ENCODE data around the gene DAP. TPM values are rescaled to one million over a fixed set of nuclear protein-coding genes. Genes with fewer than 3 reads are reported as not detected.

Gene DAP
- polyA plus RNA-seq, 1 experiment, result 117 TPM

DNA sequence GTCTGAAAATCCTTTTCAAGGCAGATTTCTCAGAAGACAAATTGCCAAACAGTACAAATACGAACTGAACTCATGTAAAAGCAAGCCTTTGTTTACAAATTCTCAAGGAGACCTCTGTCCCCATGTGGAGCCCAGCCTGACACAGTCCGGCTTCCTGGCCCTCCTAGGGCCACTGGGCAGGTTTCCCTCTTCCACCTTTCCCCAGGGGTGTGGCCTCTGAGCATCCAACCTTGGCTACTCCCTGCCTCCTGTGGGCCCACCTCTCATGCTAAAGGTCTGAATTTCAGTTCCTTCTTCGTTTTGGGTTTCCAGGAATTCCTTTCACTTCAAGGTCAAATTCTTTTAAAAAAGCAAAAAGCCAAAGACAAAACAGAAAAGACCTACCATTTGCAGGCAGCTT lies 10.1 kb downstream of the DAP start:
- Histone ChIP-seq H3K9me3 (ENCODE audit: control insufficient read depth, insufficient read depth, low read length) (no peaks in the 10 kb centered on the region), H3K4me3 (ENCODE audit: low read depth, low read length) (no peak overlapping the region), H3K27me3 (ENCODE audit: control insufficient read depth, insufficient read depth, low read length) (no peaks in the 10 kb centered on the region), H3K27ac (ENCODE audit: low read depth, low read length) (no peak overlapping the region)
- DNase-seq (ENCODE audit: low read depth, low spot score), result no peak
- POLR2A ChIA-PET, result no interaction called here
- TF ChIP-seq, protein P1, sequence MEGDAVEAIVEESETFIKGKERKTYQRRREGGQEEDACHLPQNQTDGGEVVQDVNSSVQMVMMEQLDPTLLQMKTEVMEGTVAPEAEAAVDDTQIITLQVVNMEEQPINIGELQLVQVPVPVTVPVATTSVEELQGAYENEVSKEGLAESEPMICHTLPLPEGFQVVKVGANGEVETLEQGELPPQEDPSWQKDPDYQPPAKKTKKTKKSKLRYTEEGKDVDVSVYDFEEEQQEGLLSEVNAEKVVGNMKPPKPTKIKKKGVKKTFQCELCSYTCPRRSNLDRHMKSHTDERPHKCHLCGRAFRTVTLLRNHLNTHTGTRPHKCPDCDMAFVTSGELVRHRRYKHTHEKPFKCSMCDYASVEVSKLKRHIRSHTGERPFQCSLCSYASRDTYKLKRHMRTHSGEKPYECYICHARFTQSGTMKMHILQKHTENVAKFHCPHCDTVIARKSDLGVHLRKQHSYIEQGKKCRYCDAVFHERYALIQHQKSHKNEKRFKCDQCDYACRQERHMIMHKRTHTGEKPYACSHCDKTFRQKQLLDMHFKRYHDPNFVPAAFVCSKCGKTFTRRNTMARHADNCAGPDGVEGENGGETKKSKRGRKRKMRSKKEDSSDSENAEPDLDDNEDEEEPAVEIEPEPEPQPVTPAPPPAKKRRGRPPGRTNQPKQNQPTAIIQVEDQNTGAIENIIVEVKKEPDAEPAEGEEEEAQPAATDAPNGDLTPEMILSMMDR (IDR thresholded peaks at IDR 0.05; ENCODE audit: low read depth, low read length), result no peak
- CTCF ChIA-PET, result no interaction called here

DNA sequence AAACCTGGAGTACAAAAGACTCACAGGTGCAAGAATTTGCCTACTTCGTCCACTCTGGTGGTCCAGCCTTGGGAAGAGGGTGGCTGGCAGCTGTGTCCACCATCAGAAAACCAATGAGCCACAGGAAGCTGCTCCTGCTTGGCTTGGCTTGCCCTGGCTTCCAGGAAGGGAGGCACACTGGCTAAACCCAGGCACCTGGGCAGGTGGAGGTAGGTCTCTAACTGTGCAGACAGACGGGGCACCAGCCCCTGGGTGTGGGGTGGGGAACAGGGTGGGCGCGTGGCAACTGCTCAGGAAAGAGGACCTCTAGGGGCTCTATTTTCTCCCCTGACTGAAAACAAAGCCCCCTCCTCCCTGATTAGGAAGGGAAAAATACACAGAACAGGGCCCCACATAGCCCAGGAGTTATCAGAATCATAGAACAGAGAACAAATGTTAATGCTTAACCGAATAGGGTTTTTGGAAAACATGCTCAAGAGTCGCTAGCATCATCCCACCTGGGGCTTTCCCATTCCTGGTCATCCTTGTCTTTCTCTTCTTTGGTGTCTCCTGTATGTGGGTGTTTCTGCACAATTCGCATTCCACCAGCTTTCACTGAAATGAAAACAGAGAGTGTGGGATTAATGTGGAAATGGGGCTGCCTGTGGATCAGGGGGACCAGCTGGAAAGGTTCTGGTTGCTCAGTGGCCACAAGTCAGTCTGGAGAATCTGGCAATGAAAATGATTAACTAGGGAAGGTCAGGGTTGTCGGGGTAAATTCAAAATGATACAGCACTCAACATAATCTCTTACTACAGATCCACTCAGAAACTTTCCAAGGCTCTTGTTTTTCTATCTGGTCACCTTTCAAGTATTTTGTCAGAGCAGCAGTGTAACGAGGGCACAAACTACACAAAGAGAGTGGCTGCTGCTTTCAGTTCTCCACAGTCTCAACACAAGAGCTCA lies 13.1 kb downstream of the DAP start:
- CTCF ChIA-PET, result no interaction called here

DNA sequence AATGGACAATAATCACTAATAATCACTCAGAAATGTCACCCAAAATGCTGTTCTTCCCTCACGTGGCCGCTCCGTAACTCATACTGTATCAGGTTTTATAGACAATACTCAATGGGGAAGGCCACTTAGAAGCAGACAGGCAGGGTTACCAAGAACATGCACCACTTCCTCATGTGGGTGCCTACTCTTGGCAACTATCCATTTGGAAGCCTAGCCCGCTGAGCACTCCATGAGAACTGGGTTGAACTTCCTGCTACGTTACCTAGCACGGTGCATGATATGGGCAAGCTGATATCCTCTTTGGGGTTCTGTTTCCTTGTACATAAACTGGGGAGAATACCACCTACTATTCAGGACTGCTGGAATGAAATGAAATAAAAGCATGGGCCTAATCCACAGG lies 14.3 kb downstream of the DAP start:
- no peak overlapping the region for H3K4me3 ChIP-seq (ENCODE audit: low read depth, low read length)
- CTCF ChIA-PET, result interaction anchor here (1.3 kb wide), 1 partner anchor 53 kb away, joined by 5 read pairs; no protein-coding TSS in a partner anchor
- DNase-seq (ENCODE audit: low read depth, low spot score), result no peak
- TF ChIP-seq, protein P1 (IDR thresholded peaks at IDR 0.05; ENCODE audit: low read depth, low read length), result no peak
- POLR2A ChIA-PET, result no interaction called here
- H3K27me3 ChIP-seq (ENCODE audit: control insufficient read depth, insufficient read depth, low read length), result no peaks in the 10 kb centered on the region
- H3K27ac ChIP-seq (ENCODE audit: low read depth, low read length), result no peak overlapping the region
- no peaks in the 10 kb centered on the region; the same call in 1 of the 2 replicates for H3K9me3 ChIP-seq (ENCODE audit: control insufficient read depth, insufficient read depth, low read length)

More for the DNA sequence above, 13.1 kb downstream of the DAP start:
- no peak for DNase-seq (ENCODE audit: low read depth, low spot score)
- no peaks in the 10 kb centered on the region for H3K27me3 ChIP-seq (ENCODE audit: control insufficient read depth, insufficient read depth, low read length)
- H3K4me3 ChIP-seq (ENCODE audit: low read depth, low read length), result no peak overlapping the region
- POLR2A ChIA-PET, result no interaction called here
- H3K9me3 ChIP-seq (ENCODE audit: control insufficient read depth, insufficient read depth, low read length), result no peaks in the 10 kb centered on the region
- no peak overlapping the region for H3K27ac ChIP-seq (ENCODE audit: low read depth, low read length)
- TF ChIP-seq, protein P1 (IDR thresholded peaks at IDR 0.05; ENCODE audit: low read depth, low read length), result no peak

DNA sequence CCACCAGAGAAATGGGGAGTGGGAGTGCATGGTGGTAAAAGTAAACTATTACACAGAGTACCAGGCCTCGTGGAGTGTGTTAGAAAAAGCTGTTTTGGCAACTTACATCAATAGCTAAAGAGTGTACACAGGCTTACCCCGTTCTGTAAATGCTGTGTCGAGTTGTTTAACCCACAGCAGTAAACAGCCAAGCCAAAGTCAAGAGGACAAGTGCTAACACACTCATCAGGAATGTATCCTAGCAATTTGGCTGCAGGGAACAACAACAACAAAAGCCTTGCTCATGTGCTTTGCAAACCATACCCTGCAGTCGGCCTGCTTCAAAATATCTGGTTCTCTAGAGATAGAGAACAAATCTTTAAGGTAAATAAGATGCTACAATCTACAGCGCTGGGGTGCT lies 15.9 kb downstream of the DAP start:
- TF ChIP-seq, protein P1 (IDR thresholded peaks at IDR 0.05; ENCODE audit: low read depth, low read length), result no peak
- no peak for DNase-seq (ENCODE audit: low read depth, low spot score)
- ChIA-PET CTCF (interaction anchor here (1.1 to 3.2 kb wide), 3 partner anchors 20 to 292 kb away, joined by 3 to 9 read pairs (median 4); no protein-coding TSS in a partner anchor), POLR2A (no interaction called here)
- no peak overlapping the region for H3K4me3 ChIP-seq (ENCODE audit: low read depth, low read length)
- no peak overlapping the region for H3K27ac ChIP-seq (ENCODE audit: low read depth, low read length)
- no peaks in the 10 kb centered on the region for H3K27me3 ChIP-seq (ENCODE audit: control insufficient read depth, insufficient read depth, low read length)
- peaks cover 7% of the 10 kb centered on the region for H3K9me3 ChIP-seq (ENCODE audit: control insufficient read depth, insufficient read depth, low read length)

DNA sequence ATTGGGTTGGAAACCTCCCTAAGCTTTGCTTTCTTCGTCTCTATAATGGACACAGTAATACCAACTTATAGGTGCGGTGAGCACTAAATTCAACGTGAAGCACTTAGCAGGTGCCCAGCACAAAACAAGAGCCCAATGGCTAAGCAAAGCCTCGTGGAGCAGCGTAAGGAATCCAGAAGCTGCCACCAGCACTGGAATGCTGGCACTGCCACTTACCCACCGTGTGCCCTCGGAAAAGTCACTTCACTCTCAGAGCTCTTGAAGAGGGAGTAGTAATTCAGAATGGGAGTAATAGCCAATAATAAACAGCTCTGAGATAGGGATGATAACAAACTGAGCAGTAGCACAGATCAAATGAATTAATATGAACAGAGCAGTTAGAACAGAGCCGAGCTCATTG lies 16.4 kb downstream of the DAP start:
- TF ChIP-seq, protein P1 (IDR thresholded peaks at IDR 0.05; ENCODE audit: low read depth, low read length), result no peak
- DNase-seq (ENCODE audit: low read depth, low spot score), result no peak
- H3K27me3 ChIP-seq (ENCODE audit: control insufficient read depth, insufficient read depth, low read length), result no peaks in the 10 kb centered on the region
- no peak overlapping the region for H3K4me3 ChIP-seq (ENCODE audit: low read depth, low read length)
- H3K9me3 ChIP-seq (ENCODE audit: control insufficient read depth, insufficient read depth, low read length), result peaks cover 7% of the 10 kb centered on the region
- ChIA-PET POLR2A (no interaction called here), CTCF (interaction anchor here (0.5 to 3.2 kb wide), 4 partner anchors 20 to 292 kb away, joined by 3 to 9 read pairs (median 4); no protein-coding TSS in a partner anchor)
- no peak overlapping the region for H3K27ac ChIP-seq (ENCODE audit: low read depth, low read length)

Data from AG04450 (cell line).